B cell (primary cell): ENCODE results near the gene YES1.

Experiments
- EZH2 ChIP-seq: IDR thresholded peaks from 2 replicates; pipeline ENCODE4 v1.6.1; 2012; ENCODE audit warnings: borderline replicate concordance, low read depth, mild to moderate bottlenecking, moderate library complexity, low read length; ENCODE audit not compliant: insufficient read depth, poor library complexity, severe bottlenecking
- TF ChIP-seq, protein P1 (sequence below): fragments of 200-600 bp; IDR thresholded peaks from one replicate; pipeline ENCODE4 v1.8.0; 2022; ENCODE audit warnings: antibody characterized with exemption, mild to moderate bottlenecking

DNA sequence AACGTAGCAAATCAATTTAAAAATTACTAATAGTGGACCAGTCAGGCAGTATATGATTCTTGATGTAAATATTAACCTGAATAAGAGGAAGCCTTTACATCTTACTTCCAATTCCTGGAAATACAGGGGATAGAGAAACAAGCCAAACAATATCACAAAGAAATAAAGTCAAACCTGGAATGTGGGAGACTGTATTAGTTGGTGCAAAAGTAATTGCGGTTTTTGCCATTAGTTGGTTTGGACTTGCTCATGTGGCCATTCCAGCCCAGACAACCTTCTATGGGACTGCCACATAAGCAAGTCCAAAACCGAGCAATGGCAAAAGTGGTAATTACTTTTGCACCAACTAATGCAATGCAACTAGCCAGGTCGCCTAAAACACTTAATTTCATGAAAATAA is 38.9 kb upstream of the YES1 start:
- TF ChIP-seq, protein P1, sequence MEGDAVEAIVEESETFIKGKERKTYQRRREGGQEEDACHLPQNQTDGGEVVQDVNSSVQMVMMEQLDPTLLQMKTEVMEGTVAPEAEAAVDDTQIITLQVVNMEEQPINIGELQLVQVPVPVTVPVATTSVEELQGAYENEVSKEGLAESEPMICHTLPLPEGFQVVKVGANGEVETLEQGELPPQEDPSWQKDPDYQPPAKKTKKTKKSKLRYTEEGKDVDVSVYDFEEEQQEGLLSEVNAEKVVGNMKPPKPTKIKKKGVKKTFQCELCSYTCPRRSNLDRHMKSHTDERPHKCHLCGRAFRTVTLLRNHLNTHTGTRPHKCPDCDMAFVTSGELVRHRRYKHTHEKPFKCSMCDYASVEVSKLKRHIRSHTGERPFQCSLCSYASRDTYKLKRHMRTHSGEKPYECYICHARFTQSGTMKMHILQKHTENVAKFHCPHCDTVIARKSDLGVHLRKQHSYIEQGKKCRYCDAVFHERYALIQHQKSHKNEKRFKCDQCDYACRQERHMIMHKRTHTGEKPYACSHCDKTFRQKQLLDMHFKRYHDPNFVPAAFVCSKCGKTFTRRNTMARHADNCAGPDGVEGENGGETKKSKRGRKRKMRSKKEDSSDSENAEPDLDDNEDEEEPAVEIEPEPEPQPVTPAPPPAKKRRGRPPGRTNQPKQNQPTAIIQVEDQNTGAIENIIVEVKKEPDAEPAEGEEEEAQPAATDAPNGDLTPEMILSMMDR: no peak
- no peak for TF ChIP-seq EZH2
